Ectodermal cell (in vitro differentiated cells): ENCODE measurements around the gene COA8.

Experiments used
- H3K27ac ChIP-seq: 2 replicates; pipeline ENCODE4 v1.7.0; 2013; ENCODE audit warnings: mild to moderate bottlenecking, low read depth, low read length; ENCODE audit not compliant: insufficient read depth, poor library complexity, severe bottlenecking
- H3K27me3 ChIP-seq: 2 replicates; pipeline ENCODE4 v1.7.0; 2013; ENCODE audit warnings: mild to moderate bottlenecking, low read length; ENCODE audit not compliant: insufficient read depth, control insufficient read depth, poor library complexity, severe bottlenecking
- H3K36me3 ChIP-seq: one replicate; pipeline ENCODE4 v1.7.0; 2013; ENCODE audit warnings: low read length; ENCODE audit not compliant: control insufficient read depth, insufficient read depth
- H3K4me1 ChIP-seq: one replicate; pipeline ENCODE4 v1.7.0; 2013; ENCODE audit warnings: low read length; ENCODE audit not compliant: control insufficient read depth, insufficient read depth
- H3K4me3 ChIP-seq: 2 replicates; pipeline ENCODE4 v1.7.0; 2013; ENCODE audit warnings: low read depth, low read length, control low read depth; ENCODE audit not compliant: insufficient read depth
- H3K9me3 ChIP-seq: 2 replicates; pipeline ENCODE4 v1.7.0; 2013; ENCODE audit warnings: mild to moderate bottlenecking, low read length, moderate library complexity; ENCODE audit not compliant: control insufficient read depth
- WGBS, 2 experiments: methylation state at CpG; one replicate each; pipeline ENCODE4 v1.1.7; 2013; ENCODE audit warnings: missing lambda C conversion rate in 2 of 2; 5-methylcytosine and 5-hydroxymethylcytosine counted together

The COA8 gene

GRCh38 chr14:103551338-103551762, 11.4 kb upstream of the COA8 start:
- WGBS, 2 experiments: 91 to 92% methylated on average over 17 of the region's 17 CpGs
- Histone ChIP-seq H3K27ac (no peak overlapping the region), H3K4me3 (no peak overlapping the region), H3K27me3 (no peaks in the 10 kb centered on the region), H3K4me1 (peaks cover 10% of the 10 kb centered on the region), H3K36me3 (no peaks in the 10 kb centered on the region), H3K9me3 (no peaks in the 10 kb centered on the region)

GRCh38 chr14:103552011-103552845, 10.5 kb upstream of the COA8 start:
- Histone ChIP-seq H3K9me3 (no peaks in the 10 kb centered on the region), H3K27me3 (no peaks in the 10 kb centered on the region), H3K27ac (no peak overlapping the region), H3K36me3 (no peaks in the 10 kb centered on the region), H3K4me3 (no peak overlapping the region), H3K4me1 (peaks cover 10% of the 10 kb centered on the region)
- 94 to 95% methylated on average over 18 of the region's 18 CpGs for WGBS, 2 experiments

- Histone ChIP-seq H3K4me3 (no peak overlapping the region), H3K27ac (no peak overlapping the region), H3K36me3 (no peaks in the 10 kb centered on the region), H3K4me1 (peaks cover 10% of the 10 kb centered on the region), H3K9me3 (no peaks in the 10 kb centered on the region), H3K27me3 (no peaks in the 10 kb centered on the region)
- WGBS, 2 experiments: 90 to 97% methylated on average over 11 of the region's 11 CpGs
These were observed 9.9 kb upstream of the COA8 start for GRCh38 chr14:103552846-103553210.

GRCh38 chr14:103555559-103556337, 7.0 kb upstream of the COA8 start:
- H3K27ac ChIP-seq: no peak overlapping the region
- H3K36me3 ChIP-seq: peaks cover 9% of the 10 kb centered on the region
- no peaks in the 10 kb centered on the region for H3K27me3 ChIP-seq
- H3K9me3 ChIP-seq: no peaks in the 10 kb centered on the region
- peaks cover 4% of the 10 kb centered on the region for H3K4me1 ChIP-seq
- WGBS, 2 experiments: 91 to 92% methylated on average over 15 of the region's 15 CpGs
- H3K4me3 ChIP-seq: no peak overlapping the region

GRCh38 chr14:103556946-103557758, 5.6 kb upstream of the COA8 start:
- WGBS, 2 experiments: 91 to 93% methylated on average over 15 of the region's 15 CpGs
- Histone ChIP-seq H3K36me3 (peaks cover 9% of the 10 kb centered on the region), H3K4me1 (no peaks in the 10 kb centered on the region), H3K4me3 (no peak overlapping the region), H3K9me3 (no peaks in the 10 kb centered on the region), H3K27me3 (no peaks in the 10 kb centered on the region), H3K27ac (no peak overlapping the region)

GRCh38 chr14:103558071-103558882, 4.5 kb upstream of the COA8 start:
- Histone ChIP-seq H3K4me1 (no peaks in the 10 kb centered on the region), H3K36me3 (peaks cover 9% of the 10 kb centered on the region), H3K27ac (no peak overlapping the region), H3K27me3 (no peaks in the 10 kb centered on the region), H3K9me3 (no peaks in the 10 kb centered on the region), H3K4me3 (no peak overlapping the region)
- WGBS, 2 experiments: 95 to 96% methylated on average over 16 of the region's 16 CpGs

- no peak overlapping the region for H3K4me3 ChIP-seq
These were observed 3.0 kb upstream of the COA8 start for GRCh38 chr14:103559766-103560165.

GRCh38 chr14:103560691-103561090, 2.1 kb upstream of the COA8 start:
- Histone ChIP-seq H3K9me3 (no peaks in the 10 kb centered on the region), H3K27me3 (no peaks in the 10 kb centered on the region), H3K4me3 (peak overlapping the region; percentile 98), H3K27ac (no peak overlapping the region), H3K36me3 (peaks cover 9% of the 10 kb centered on the region), H3K4me1 (peaks cover 8% of the 10 kb centered on the region)
- WGBS, 2 experiments: 93 to 94% methylated on average over 8 of the region's 8 CpGs

More at GRCh38 chr14:103559766-103560165, 3.0 kb upstream of the COA8 start:
- Histone ChIP-seq H3K27ac (no peak overlapping the region), H3K9me3 (no peaks in the 10 kb centered on the region), H3K4me1 (peaks cover 8% of the 10 kb centered on the region), H3K36me3 (peaks cover 9% of the 10 kb centered on the region), H3K27me3 (no peaks in the 10 kb centered on the region)
- WGBS, 2 experiments: 95 to 96% methylated on average over 9 of the region's 9 CpGs

- Histone ChIP-seq H3K36me3 (peaks cover 9% of the 10 kb centered on the region), H3K27me3 (no peaks in the 10 kb centered on the region), H3K4me1 (peaks cover 8% of the 10 kb centered on the region), H3K4me3 (peak overlapping the region; percentile 98), H3K27ac (peak overlapping the region; percentile 93), H3K9me3 (no peaks in the 10 kb centered on the region)
- 4 to 5% methylated on average over 36 of the region's 36 CpGs for whole genome bisulfite sequencing, 2 experiments
These were observed 1.2 kb upstream of the COA8 start for GRCh38 chr14:103561381-103562178.
